Hematopoietic multipotent progenitor cell treated with erythropoietin and hydrocortisone succinate and interleukin-3 and kit ligand, for 8 days (in vitro differentiated cells): Measurements from ENCODE around the gene NOC3L.

Source experiments
- DNase-seq: peaks from one replicate; pipeline ENCODE4 v3.0.0-alpha.2; 2015

The NOC3L gene

DNA sequence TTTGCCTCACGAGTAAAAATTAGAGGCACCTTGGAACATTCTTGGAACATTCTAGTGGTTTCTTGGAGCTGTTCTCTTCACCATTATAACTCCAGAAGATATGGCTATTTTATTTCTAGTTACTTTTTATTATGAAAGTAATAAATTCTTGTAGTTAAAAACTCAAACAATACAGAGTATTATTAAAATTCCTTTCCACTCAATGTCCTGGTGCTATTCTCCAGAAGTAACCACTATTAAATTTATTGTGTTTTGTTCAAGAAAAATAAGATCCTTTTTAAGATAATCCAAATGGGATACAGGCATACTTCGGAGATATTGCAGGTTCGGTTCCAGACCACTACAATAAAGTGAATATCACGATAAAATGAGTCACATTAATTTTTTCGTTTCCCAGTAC is 68.6 kb downstream of the NOC3L start:
- no peak for DNase-seq

DNA sequence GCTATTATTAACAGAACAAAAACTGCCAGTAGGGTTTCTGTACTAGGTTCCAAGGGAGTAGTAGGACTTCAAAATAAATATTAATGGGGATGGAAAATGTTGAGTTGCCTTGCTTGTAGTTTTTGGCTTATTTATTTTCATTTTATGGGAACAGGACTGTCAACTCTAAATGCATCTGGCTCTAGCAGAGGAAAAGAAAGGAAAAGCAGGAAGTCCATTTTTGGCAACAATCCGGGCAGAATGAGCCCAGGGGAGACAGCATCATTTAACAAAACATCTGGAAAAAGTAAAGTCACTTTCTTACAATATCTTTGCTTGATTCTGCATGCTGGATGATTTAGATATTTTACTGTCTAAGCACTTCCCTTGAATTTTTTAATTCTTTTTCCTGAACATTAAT is 69.4 kb downstream of the NOC3L start:
- no peak for DNase-seq

GRCh38 chr10:94292434-94293090 is 70.2 kb downstream of the NOC3L start:
- no peak for DNase-seq

DNA sequence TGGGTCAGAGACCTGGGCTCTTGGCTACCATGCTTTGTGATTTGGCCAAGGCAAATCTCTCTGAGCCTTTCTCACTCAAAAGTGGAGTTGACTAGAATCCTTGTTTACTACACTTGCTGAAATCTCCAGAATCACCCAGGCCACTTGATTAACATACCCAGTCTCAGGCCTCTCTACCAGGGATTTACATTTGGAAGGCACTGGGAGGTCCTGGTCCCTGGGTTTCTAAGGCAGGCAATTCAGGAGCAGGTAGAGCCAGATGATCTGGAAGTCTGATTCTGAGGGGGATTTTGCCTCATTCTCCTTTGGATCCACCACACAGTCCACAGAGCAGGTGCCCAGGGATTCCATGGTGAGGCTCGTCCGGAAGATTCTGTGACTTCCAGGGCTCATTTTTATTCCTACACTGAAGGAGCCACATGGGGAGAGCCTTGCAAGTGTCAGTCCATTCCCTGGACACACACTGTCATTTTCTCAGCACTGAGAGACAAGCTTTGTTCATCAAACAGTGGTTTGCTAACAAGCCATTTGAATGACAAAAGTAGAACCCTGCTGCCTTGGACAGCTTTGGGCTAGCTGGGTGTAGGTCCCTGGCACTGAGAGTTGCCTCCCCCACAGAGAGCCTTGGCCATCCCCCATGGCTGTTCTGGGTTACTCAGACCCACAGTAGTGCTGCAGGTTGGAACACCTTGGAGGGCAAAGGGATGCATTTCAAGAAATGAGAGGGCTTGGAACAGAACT is 74.2 kb downstream of the NOC3L start:
- DNase-seq: no peak

- DNase-seq: no peak
Measured at GRCh38 chr10:94287336-94287735, 75.4 kb downstream of the NOC3L start.

- no peak for DNase-seq
Measured at GRCh38 chr10:94286901-94287300, 75.8 kb downstream of the NOC3L start.

DNA sequence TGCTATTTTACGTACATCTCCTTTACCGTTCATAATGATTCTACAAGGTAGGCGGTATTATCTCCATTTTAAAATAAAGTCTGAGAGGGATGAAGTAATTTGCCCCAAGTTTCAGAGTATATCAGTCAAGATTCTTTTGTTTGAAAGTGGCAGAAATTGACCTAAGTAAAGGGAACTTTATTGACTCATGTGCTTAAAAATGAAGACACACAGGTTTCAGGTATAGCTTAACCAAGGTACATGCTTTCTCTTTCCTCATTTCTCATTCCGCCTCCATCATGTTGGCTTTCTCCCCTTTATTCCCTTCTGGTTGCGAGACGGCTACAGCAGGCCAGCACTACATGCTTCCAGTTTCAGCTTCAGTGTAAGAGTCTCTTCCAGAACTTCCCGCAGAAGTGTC is 77.5 kb downstream of the NOC3L start:
- DNase-seq: no peak
